ENCODE results near the gene ANKK1.

ANKK1 gene, protein sequence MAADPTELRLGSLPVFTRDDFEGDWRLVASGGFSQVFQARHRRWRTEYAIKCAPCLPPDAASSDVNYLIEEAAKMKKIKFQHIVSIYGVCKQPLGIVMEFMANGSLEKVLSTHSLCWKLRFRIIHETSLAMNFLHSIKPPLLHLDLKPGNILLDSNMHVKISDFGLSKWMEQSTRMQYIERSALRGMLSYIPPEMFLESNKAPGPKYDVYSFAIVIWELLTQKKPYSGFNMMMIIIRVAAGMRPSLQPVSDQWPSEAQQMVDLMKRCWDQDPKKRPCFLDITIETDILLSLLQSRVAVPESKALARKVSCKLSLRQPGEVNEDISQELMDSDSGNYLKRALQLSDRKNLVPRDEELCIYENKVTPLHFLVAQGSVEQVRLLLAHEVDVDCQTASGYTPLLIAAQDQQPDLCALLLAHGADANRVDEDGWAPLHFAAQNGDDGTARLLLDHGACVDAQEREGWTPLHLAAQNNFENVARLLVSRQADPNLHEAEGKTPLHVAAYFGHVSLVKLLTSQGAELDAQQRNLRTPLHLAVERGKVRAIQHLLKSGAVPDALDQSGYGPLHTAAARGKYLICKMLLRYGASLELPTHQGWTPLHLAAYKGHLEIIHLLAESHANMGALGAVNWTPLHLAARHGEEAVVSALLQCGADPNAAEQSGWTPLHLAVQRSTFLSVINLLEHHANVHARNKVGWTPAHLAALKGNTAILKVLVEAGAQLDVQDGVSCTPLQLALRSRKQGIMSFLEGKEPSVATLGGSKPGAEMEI

GRCh38 chr11:113387605-113388211 lies at the start of gene ANKK1:
Gene ANKK1, plus strand, starts transcription at chr11:113387779. Its CDS starts 106 bp downstream, at chr11:113387885.
- DNase-seq (ENCODE audit: low spot score) = no peak

- DNase-seq (ENCODE audit: low spot score) = no peak
Measured at GRCh38 chr11:113338730-113339129, 48.8 kb upstream of the ANKK1 start.

DNA sequence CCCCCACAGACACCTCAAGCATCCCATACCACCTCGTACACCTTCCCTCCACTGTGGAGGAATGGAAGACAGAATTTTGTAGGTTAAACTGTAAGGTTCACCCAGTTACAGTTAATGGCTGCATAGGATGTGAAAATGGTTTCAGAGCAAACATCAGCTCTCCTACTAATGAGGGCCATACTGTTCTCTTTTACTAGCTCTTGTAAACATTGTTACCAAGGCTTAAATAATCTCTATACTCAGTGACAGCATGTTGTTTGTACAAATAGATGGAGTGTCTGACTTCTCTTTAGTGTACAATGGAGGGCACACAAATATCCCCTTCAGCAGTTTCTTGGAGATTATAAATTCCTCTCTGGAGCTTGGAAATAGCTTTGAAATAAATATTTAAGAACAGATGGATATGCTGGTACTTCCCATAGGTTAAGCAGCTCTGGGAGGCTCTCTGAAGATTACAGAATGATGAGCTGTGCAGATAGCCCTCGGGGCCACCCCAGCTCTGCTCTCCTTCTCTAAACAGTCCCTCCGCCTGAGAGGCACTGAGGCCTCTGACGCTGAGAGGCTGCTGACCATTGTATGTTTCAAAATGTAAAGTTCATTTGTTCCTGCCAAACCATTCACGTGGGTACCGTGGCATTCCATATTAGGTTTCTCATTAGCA lies 47.5 kb upstream of the ANKK1 start:
- DNase-seq (ENCODE audit: low spot score) = no peak

GRCh38 chr11:113341388-113342165 lies 46.0 kb upstream of the ANKK1 start:
- DNase-seq (ENCODE audit: low spot score) = no peak

DNA sequence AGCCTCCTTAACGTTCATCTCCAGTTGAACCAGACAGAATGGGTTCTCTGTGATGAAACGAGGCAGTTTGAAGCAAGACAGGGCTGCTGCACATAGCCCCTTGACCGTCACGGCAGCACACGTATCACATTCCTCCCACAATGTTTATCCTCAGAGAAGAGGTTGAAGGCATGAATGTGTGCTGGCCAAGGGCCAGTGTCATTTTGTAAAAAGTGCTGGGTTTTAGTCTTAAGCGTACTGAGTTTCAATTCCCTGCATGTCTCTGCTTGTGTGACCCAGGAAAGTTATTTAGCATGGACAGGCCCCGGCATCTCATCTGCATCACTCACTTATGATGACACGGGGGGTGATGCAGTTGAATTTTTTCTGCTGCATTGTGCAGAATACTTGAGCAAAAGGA lies 41.6 kb upstream of the ANKK1 start:
- no peak for DNase-seq (ENCODE audit: low spot score)

- DNase-seq (ENCODE audit: low spot score) = no peak
Measured at GRCh38 chr11:113349528-113349927, 38.1 kb upstream of the ANKK1 start.

DNA sequence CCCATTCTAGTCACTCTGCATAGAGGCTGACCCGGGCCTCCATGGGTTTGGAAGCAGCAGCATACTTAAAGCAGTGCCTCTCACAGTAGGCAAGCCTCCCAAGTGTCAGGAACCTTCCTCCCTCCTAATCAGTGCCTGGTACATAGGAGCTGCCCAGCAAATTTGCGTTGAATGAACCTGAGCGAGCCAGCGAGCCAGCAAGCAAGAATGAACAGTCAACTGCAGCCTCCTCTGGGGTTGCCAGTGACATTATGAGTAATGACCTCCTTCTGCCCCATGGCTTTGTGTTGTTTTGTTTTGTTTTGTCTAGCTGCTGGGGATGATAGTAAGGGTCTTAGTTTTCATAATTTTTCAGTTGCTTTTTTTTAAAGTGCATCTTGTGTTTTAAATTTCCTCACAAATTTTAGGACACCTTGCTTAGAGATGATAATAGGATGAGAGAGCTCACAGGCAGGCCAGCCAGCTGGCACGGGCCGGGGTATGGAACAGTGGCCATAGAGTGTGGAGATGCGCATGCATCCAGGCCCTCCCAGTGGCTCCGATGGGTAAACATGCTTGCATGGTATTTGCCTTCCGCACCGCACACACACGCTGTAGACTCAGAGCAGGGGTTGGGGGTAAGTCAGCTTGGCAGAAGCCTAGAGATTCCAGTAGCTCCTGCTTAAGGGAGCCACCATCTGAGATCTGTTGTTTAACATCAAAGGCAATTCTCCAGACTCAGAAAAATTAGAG lies 37.1 kb upstream of the ANKK1 start:
- no peak for DNase-seq (ENCODE audit: low spot score)

DNA sequence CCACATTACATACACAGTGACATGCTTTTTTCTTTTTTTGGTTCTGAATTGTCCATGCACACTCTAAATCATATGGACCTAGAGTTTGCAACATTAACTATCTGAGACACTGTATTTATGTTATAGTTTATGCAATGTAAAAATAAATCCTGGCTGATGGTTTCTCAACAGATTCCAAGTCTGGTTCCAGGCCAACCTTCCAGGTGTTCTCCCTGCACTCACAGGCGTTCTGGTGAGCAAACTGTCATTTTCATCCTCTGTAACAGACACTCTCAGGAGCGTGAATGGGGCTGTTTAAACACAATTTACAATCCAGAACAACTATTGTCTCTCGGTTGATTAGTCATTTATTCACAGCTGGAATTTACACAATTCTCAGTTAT lies 36.5 kb upstream of the ANKK1 start:
- no peak for DNase-seq (ENCODE audit: low spot score)

DNA sequence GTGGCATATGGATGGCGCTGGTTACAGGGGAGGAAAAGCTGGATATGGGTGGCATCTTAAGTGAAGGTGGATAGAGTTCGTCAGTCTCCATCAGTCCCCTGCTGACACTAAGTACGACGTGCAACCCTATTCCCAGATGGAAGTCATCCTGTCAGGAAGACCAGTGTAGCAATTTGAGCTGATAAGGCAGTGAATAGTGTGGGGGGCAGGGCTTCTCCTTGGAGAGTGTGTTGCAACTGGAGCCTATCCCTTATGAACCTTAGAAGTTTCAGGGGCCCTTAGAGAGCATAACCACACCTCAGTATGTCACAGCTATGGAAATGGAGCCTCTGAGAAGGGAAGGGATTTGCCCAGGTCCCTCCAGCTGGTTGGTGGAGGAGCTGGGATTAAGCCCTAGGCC lies 36.1 kb upstream of the ANKK1 start:
- DNase-seq (ENCODE audit: low spot score) = no peak

DNA sequence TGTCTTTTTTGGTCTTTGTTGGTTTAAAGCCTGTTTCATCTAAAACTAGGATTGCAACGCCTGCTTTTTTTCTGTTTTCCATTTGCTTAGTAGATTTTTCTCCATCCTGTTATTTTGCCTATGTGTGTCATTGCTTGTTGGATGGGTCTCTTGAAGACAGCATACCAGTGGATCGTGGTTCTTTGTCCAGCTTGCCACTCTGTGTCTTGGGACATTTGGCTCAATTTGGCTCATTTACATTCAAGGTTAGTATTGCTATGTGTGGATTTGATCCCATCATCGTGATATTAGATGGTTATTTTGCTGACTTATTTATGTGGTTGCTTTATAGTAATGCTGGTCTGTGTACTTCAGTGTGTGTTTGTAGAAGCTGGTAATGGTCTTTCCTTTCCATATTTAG lies 31.4 kb upstream of the ANKK1 start:
- no peak for DNase-seq (ENCODE audit: low spot score)

GRCh38 chr11:113363406-113363805 lies 24.2 kb upstream of the ANKK1 start:
- no peak for DNase-seq (ENCODE audit: low spot score)

DNA sequence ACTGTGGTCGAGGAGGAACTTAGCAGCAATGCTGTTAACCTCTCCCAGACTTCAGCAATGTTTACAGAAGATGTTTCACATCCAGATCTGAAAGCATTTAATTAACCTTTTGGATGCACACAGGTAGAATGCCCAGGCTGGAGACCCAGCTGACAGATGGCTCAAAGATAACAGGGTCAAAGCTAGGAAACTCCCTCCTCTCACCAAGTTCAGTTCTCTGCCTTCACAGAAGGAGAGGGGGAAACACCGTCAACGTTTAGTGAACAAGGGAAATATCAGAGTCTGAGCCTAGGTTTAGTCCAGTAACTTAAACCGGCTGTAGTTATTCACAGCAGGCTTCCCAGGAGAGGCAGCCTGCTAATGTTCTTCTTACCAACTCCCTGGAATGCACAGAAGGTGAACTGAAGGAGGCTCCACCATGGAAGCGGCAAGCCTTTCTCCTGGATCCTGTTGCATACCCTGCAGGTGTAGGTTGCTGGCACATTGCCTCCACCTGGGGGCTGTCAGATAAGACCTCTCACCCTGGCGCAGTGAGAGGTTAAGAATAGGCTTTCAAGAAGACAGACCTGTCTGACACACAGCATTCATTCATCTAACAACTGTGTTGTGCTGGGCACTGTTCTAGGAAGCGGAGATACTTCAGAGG lies 23.5 kb upstream of the ANKK1 start:
- no peak for DNase-seq (ENCODE audit: low spot score)

- no peak for DNase-seq (ENCODE audit: low spot score)
Measured at GRCh38 chr11:113365895-113366294, 21.7 kb upstream of the ANKK1 start.

DNA sequence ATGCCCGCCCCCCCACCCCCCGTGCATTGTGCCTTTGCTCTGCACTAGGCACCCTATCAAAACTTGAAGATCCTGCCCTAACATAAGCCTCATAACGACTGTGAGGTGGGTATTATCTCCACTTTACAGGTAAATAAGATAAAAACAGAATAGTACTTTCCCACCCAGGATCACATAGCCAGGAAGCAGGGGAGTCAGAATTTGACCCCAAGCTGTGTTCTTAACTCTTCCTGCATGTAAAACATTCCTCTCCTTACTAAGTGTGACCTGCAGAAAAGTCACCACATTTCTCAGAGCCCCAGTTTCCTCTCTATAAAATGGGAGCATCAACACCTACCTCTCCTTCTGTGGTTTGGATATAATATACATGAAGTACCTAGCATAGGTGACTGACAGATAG lies 18.2 kb upstream of the ANKK1 start:
- DNase-seq (ENCODE audit: low spot score) = no peak

GRCh38 chr11:113370634-113371033 lies 16.9 kb upstream of the ANKK1 start:
- DNase-seq (ENCODE audit: low spot score) = no peak

DNA sequence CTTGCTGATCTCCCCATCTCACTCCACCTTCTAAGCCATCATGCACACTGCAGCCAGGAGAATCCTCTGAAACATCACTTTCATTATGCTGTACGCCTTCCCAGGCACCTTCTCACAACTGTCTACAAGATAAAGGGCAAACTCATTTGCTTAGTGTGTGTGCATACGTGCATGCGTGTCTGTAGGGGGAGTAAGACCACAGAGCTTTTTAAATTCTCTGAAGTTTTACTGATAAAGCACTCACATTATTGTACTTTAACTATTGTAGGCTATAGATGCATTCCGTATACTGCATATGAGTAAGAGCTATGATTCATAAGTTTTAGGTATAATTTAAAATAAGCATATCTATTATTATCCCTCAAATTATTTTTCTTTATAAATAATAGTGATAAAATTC lies 15.3 kb upstream of the ANKK1 start:
- no peak for DNase-seq (ENCODE audit: low spot score)

- DNase-seq (ENCODE audit: low spot score) = peak; percentile 57
Measured at GRCh38 chr11:113373306-113373705, 14.3 kb upstream of the ANKK1 start.

GRCh38 chr11:113373981-113374560 lies 13.5 kb upstream of the ANKK1 start:
- DNase-seq (ENCODE audit: low spot score) = no peak

GRCh38 chr11:113375402-113375801 lies 12.2 kb upstream of the ANKK1 start:
- no peak for DNase-seq (ENCODE audit: low spot score)

DNA sequence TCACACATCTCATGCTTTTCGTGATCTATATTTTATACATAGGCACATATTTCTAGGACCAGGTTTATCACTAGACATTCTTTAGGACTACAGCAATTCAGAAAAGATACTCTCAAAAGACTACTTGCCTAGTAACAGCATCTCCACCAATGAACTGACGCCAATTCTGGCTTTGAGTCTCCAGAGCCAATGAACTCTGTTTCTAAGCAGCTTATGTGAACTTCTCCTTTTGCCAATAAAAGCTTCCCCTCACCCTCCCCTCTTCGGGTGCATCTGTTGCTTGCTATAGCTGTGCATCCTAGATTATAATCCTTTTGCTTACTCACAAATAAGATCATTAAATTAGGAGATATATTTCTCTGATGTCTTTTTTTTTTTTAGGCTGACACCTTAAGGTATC lies 11.4 kb upstream of the ANKK1 start:
- DNase-seq (ENCODE audit: low spot score) = no peak

Measured in hepatic stellate cell (primary cell).